ENCODE results near the gene BMPR1A. TPM values are rescaled to one million over a fixed set of nuclear protein-coding genes. Genes with fewer than 3 reads are reported as not detected.
A peak's percentile ranks its signal among the peaks of the same experiment; 100 is the strongest.

BMPR1A gene
- polyA plus RNA-seq, 1 donor (not counting 4 experiments of a cell fraction or from before 2014, with no cell fraction given): 22.2 TPM

- H3K4me2 ChIP-seq (ENCODE audit: control insufficient read depth, extremely low read depth, insufficient read depth, low read depth, low read length): peak overlapping the region; percentile 98
- H3K4me1 ChIP-seq (ENCODE audit: control insufficient read depth, extremely low read depth, insufficient read depth, low read length): peaks cover 65% of the 10 kb centered on the region
- FAIRE-seq (no peak), DNase-seq (ENCODE audit: low read depth, low spot score) (no peak)
- peak overlapping the region; percentile 100 for H3K27ac ChIP-seq (ENCODE audit: control insufficient read depth, insufficient read depth, low read length)
- peak overlapping the region; percentile 99 for H3K9ac ChIP-seq (ENCODE audit: control insufficient read depth, extremely low read depth, insufficient read depth, low read length)
- peak overlapping the region; percentile 61 to 95 (median 82) for H3K4me3 ChIP-seq (ENCODE audit: control insufficient read depth in 2 of 3, extremely low read depth in 1 of 3, insufficient read depth in 2 of 3, low read depth in 1 of 3, low read length in 3 of 3)
- peaks cover 2% of the 10 kb centered on the region for H3K9me1 ChIP-seq (ENCODE audit: control insufficient read depth, extremely low read depth, insufficient read depth, low read length)
- no peaks in the 10 kb centered on the region for H3K27me3 ChIP-seq (ENCODE audit: control insufficient read depth, extremely low read depth, insufficient read depth, low read length)
- H3K36me3 ChIP-seq (ENCODE audit: control insufficient read depth in 2 of 2, extremely low read depth in 1 of 2, insufficient read depth in 2 of 2, low read length in 2 of 2): peaks cover 2 to 6% of the 10 kb centered on the region in 2 experiments
- no peaks in the 10 kb centered on the region for H4K20me1 ChIP-seq (ENCODE audit: control insufficient read depth, extremely low read depth, insufficient read depth, low read length)
- dilution Hi-C loops (cut with MboI; ENCODE audit: extremely low pct_ligation_motif_present, low sequenced_read_pairs): no loop called here
- no peaks in the 10 kb centered on the region for H3K9me3 ChIP-seq (ENCODE audit: control insufficient read depth, low read depth, low read length)
- TF ChIP-seq CTCF (optimal IDR thresholded peaks at IDR 0.05 in 1 of 3, IDR thresholded peaks at IDR 0.05 in 1 of 3, conservative IDR thresholded peaks at IDR 0.05 in 1 of 3; ENCODE audit: extremely low read depth in 1 of 3, insufficient read depth in 2 of 3, low read length in 3 of 3) (no peak), EZH2 (IDR thresholded peaks at IDR 0.05; ENCODE audit: low read length) (no peak)
- H3K79me2 ChIP-seq (ENCODE audit: control insufficient read depth, insufficient read depth, low read length): peaks cover 29% of the 10 kb centered on the region
- peak overlapping the region; percentile 36 for H2AFZ ChIP-seq (ENCODE audit: control insufficient read depth, low read length)
Observed at GRCh38 chr10:86968994-86969355, 212.6 kb downstream of the BMPR1A start.

DNA sequence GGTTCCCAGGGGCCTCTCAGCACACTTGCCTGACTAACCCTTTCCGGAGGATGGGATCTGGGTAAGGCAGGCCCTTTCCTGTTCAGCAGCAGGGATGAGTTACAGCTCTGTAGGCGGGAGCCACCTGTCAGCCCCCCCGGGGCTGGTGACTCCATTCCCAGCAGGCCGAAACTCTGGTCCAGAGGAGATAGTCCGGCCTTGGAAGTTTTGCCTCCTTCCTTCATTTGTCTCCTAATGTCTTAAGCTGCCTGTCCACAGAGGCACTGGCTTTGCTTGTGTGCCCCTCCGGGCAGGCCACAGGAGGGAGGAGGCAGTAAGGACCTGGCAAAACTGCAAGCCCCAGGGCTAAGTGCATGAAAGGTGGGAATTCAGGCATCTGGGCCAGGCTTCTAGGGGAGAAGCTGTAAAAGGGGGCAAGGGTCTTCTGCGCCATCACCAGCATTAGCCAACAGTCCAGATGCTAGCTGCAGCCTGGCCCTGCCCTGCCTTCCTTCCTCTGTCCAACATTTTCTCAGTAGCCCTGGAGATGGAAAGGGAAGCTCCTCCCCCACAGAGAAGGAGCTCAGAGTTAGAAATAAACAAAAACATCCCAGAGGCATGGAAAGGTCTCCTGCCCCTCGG is 213.1 kb downstream of the BMPR1A start:
- H3K4me2 ChIP-seq (ENCODE audit: control insufficient read depth, extremely low read depth, insufficient read depth, low read depth, low read length): peak overlapping the region; percentile 98
- TF ChIP-seq EZH2 (IDR thresholded peaks at IDR 0.05; ENCODE audit: low read length): no peak
- TF ChIP-seq CTCF (optimal IDR thresholded peaks at IDR 0.05 in 1 of 3, IDR thresholded peaks at IDR 0.05 in 1 of 3, conservative IDR thresholded peaks at IDR 0.05 in 1 of 3; ENCODE audit: extremely low read depth in 1 of 3, insufficient read depth in 2 of 3, low read length in 3 of 3): no peak
- DNase-seq (ENCODE audit: low read depth, low spot score): no peak
- peak; percentile 92 for FAIRE-seq
- dilution Hi-C loops (cut with MboI; ENCODE audit: extremely low pct_ligation_motif_present, low sequenced_read_pairs): no loop called here
- no peaks in the 10 kb centered on the region for H4K20me1 ChIP-seq (ENCODE audit: control insufficient read depth, extremely low read depth, insufficient read depth, low read length)
- H3K36me3 ChIP-seq (ENCODE audit: control insufficient read depth in 2 of 2, extremely low read depth in 1 of 2, insufficient read depth in 2 of 2, low read length in 2 of 2): peaks cover 2 to 6% of the 10 kb centered on the region in 2 experiments
- H3K79me2 ChIP-seq (ENCODE audit: control insufficient read depth, insufficient read depth, low read length): peaks cover 26% of the 10 kb centered on the region
- no peaks in the 10 kb centered on the region for H3K9me3 ChIP-seq (ENCODE audit: control insufficient read depth, low read depth, low read length)
- peaks cover 2% of the 10 kb centered on the region for H3K9me1 ChIP-seq (ENCODE audit: control insufficient read depth, extremely low read depth, insufficient read depth, low read length)
- H3K27me3 ChIP-seq (ENCODE audit: control insufficient read depth, extremely low read depth, insufficient read depth, low read length): no peaks in the 10 kb centered on the region
- H2AFZ ChIP-seq (ENCODE audit: control insufficient read depth, low read length): no peak overlapping the region
- H3K27ac ChIP-seq (ENCODE audit: control insufficient read depth, insufficient read depth, low read length): peak overlapping the region; percentile 100
- H3K4me1 ChIP-seq (ENCODE audit: control insufficient read depth, extremely low read depth, insufficient read depth, low read length): peaks cover 70% of the 10 kb centered on the region
- peak overlapping the region; percentile 61 to 95 (median 82) for H3K4me3 ChIP-seq (ENCODE audit: control insufficient read depth in 2 of 3, extremely low read depth in 1 of 3, insufficient read depth in 2 of 3, low read depth in 1 of 3, low read length in 3 of 3)
- peak overlapping the region; percentile 99 for H3K9ac ChIP-seq (ENCODE audit: control insufficient read depth, extremely low read depth, insufficient read depth, low read length)
